AG09309 (cell line): Measurements from ENCODE around the gene NXPH4.

ENCODE experiments used
- DNase-seq: peaks from one replicate; pipeline ENCODE4 v3.0.0-alpha.2; 2010; ENCODE audit warnings: low read depth
- H3K4me3 ChIP-seq: 2 replicates; pipeline ENCODE4 v1.5.1; 2011; ENCODE audit warnings: mild to moderate bottlenecking, low read depth, low read length, moderate library complexity; ENCODE audit not compliant: control insufficient read depth
- TF ChIP-seq, protein P1 (sequence below): IDR thresholded peaks from 2 replicates; pipeline ENCODE4 v1.5.1; 2011; ENCODE audit warnings: mild to moderate bottlenecking, low read depth, low read length, inconsistent platforms; ENCODE audit not compliant: insufficient read depth, control insufficient read depth; ENCODE audit errors: missing control alignments

The NXPH4 gene

DNA sequence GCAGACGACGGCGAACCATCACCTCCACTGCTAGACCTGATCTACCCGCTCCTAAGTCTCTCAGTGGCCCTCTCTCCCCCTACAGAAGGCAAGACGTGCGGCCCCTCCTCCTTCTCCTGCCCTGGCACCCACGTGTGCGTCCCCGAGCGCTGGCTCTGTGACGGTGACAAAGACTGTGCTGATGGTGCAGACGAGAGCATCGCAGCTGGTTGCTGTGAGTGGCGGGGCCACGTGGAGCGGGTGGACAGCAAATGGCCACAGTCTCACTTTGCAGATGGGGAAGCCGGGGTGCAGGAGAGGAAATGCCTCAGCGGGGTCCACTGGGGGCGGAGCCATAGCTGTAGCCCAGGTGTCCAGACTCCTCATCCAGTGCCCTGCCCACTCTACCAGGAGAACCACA is 21.4 kb upstream of the NXPH4 start:
- H3K4me3 ChIP-seq: no peak overlapping the region
- no peak for DNase-seq
- TF ChIP-seq, protein P1, sequence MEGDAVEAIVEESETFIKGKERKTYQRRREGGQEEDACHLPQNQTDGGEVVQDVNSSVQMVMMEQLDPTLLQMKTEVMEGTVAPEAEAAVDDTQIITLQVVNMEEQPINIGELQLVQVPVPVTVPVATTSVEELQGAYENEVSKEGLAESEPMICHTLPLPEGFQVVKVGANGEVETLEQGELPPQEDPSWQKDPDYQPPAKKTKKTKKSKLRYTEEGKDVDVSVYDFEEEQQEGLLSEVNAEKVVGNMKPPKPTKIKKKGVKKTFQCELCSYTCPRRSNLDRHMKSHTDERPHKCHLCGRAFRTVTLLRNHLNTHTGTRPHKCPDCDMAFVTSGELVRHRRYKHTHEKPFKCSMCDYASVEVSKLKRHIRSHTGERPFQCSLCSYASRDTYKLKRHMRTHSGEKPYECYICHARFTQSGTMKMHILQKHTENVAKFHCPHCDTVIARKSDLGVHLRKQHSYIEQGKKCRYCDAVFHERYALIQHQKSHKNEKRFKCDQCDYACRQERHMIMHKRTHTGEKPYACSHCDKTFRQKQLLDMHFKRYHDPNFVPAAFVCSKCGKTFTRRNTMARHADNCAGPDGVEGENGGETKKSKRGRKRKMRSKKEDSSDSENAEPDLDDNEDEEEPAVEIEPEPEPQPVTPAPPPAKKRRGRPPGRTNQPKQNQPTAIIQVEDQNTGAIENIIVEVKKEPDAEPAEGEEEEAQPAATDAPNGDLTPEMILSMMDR: no peak

DNA sequence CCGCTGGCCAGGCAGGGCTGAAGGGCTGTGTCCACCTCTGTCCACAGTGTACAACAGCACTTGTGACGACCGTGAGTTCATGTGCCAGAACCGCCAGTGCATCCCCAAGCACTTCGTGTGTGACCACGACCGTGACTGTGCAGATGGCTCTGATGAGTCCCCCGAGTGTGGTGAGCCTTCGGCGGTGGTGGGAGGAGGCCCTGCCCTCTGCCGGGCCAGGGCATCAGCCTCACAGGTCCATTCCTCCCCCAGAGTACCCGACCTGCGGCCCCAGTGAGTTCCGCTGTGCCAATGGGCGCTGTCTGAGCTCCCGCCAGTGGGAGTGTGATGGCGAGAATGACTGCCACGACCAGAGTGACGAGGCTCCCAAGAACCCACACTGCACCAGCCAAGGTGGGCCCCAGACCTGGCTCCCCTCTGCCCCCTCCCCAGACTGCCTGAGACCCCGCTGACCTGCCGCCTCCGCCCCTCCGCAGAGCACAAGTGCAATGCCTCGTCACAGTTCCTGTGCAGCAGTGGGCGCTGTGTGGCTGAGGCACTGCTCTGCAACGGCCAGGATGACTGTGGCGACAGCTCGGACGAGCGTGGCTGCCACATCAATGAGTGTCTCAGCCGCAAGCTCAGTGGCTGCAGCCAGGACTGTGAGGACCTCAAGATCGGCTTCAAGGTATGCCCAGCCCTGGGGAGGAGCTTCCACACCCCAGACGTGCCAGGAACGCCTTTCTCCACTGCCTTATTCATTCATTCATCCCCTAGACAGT is 20.8 kb upstream of the NXPH4 start:
- TF ChIP-seq, protein P1: no peak
- no peak overlapping the region for H3K4me3 ChIP-seq
- DNase-seq: no peak

DNA sequence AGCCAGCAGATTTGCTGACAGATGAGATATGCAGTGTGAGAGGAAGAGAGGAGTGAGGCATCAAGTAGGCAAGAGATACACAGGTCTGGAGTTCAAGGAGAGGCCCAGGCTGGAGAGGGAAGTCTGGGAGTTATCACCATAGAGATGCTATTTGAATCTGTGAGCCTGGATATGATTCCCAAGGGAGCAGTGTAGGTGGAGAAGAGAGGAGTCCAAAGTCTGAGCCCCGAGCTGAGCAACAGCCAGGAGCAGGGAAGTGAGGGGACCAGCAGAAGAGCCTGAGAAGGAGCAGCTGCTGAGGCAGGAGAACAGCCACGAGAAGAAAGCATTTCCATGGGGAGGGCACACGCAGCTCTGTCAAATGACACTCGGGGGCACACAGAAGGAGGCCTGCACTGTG is 20.2 kb upstream of the NXPH4 start:
- no peak for DNase-seq
- TF ChIP-seq, protein P1: no peak
- no peak overlapping the region for H3K4me3 ChIP-seq

DNA sequence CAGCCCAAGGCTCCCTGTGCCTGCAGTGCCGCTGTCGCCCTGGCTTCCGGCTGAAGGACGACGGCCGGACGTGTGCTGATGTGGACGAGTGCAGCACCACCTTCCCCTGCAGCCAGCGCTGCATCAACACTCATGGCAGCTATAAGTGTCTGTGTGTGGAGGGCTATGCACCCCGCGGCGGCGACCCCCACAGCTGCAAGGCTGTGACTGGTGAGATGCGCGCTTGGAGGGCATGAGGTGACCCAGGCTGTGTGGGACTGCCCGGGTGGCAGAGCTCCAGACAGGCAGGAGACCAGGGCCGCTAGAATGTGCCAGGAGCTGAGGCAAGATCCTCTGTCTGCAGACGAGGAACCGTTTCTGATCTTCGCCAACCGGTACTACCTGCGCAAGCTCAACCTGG is 19.6 kb upstream of the NXPH4 start:
- no peak for DNase-seq
- no peak overlapping the region for H3K4me3 ChIP-seq
- TF ChIP-seq, protein P1: no peak

DNA sequence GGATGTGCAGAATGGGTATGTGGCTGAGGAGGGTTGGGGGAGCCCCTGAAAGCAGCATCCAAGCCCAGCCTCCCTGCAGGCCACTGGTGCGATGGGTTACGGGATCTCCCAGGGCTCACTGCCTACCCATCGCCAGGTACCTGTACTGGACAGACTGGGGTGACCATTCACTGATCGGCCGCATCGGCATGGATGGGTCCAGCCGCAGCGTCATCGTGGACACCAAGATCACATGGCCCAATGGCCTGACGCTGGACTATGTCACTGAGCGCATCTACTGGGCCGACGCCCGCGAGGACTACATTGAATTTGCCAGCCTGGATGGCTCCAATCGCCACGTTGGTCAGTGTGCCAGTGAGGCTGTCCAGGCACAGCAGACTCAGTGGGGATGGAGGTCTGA is 18.3 kb upstream of the NXPH4 start:
- H3K4me3 ChIP-seq: no peak overlapping the region
- TF ChIP-seq, protein P1: no peak
- DNase-seq: no peak

DNA sequence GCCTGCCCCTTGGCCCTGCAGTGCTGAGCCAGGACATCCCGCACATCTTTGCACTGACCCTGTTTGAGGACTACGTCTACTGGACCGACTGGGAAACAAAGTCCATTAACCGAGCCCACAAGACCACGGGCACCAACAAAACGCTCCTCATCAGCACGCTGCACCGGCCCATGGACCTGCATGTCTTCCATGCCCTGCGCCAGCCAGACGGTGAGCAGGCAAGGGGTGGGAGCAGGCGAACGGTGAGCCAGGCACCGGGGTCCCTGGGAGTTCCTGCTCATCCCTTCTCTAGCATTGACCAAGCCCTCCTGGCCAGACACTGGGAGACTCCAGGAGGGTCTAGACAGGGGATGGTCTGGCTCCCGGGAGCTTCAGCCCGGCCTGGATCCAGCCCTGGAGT is 17.4 kb upstream of the NXPH4 start:
- no peak for DNase-seq
- TF ChIP-seq, protein P1: no peak
- no peak overlapping the region for H3K4me3 ChIP-seq
